Lower leg skin (tissue), 3 donors: ENCODE data around the gene NPPB.

Source experiments
- CTCF ChIP-seq, 3 donors: fragments of 450-650 bp; IDR thresholded peaks; one replicate each; pipeline ENCODE4 v1.5.1; 2016; ENCODE audit warnings: antibody characterized with exemption in 3 of 3, mild to moderate bottlenecking in 3 of 3, moderate library complexity in 2 of 3
- POLR2A ChIP-seq, 2 donors: fragments of 450-650 bp; IDR thresholded peaks; one replicate each; pipeline ENCODE4 v1.6.1; 2016 to 2017; ENCODE audit warnings: antibody characterized with exemption in 2 of 2, mild to moderate bottlenecking in 1 of 2, moderate library complexity in 1 of 2

- TF ChIP-seq POLR2A (IDR thresholded peaks at IDR 0.05) (no peak), CTCF (IDR thresholded peaks at IDR 0.05) (no peak)
Observed at GRCh38 chr1:11862890-11863289, 4.1 kb upstream of the NPPB start.
